MM.1S (cell line): ENCODE measurements around the gene NOC4L.

Experiments
- CTCF ChIP-seq: fragments of 300-600 bp; sonication (generic); IDR thresholded peaks from 2 replicates; pipeline ENCODE4 v1.5.1; 2016; ENCODE audit warnings: antibody characterized with exemption, low read length, mixed read lengths
- EZH2 ChIP-seq: fragments of 300-600 bp; sonication (generic); optimal IDR thresholded peaks from 2 replicates; pipeline ENCODE3; 2017; ENCODE audit warnings: low read depth, mild to moderate bottlenecking, antibody characterized with exemption, low read length, mixed read lengths
- EZH2phosphoT487 ChIP-seq: fragments of 300-600 bp; sonication (generic); IDR thresholded peaks from 2 replicates; pipeline ENCODE4 v1.6.1; 2018; ENCODE audit warnings: antibody characterized with exemption, low read length

- TF ChIP-seq CTCF (no peak), EZH2phosphoT487 (no peak), EZH2 (no peak)
Observed at GRCh38 chr12:132186857-132187620, 42.8 kb downstream of the NOC4L start.
